ENCODE measurements around the gene BBS7. TPM values are rescaled to one million over a fixed set of nuclear protein-coding genes. Genes with fewer than 3 reads are reported as not detected.

Gene BBS7
- total RNA-seq, 4 donors from 2014 or later: 6.3 to 18.0 (median 13.7) TPM

DNA sequence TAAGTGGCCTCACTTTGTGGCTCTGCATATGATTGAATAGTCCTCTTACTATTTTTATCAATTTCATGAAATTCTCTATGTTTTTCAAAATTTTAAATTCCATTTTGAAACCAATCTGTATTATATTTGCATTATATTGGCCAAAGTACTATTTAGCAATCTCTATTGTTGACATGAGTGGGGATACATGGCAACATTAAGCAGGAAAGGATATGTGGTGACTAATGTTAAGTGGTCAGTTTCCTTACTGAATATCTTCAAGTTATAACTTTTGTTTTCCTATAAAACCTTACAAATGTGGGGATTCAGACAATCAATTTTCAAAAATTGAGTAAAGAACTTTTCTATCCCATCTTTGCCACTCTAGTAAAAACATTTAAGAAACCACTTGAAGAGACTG is 10.2 kb downstream of the BBS7 start:
- TF ChIP-seq POLR2AphosphoS5 (IDR thresholded peaks at IDR 0.05) (no peak), POLR2A (IDR thresholded peaks at IDR 0.05) (no peak), CTCF (IDR thresholded peaks at IDR 0.05) (no peak), EP300 (IDR thresholded peaks at IDR 0.05) (no peak)
- Histone ChIP-seq H3K36me3 (peaks cover 60% of the 10 kb centered on the region), H3K27me3 (no peaks in the 10 kb centered on the region), H3K4me3 (no peak overlapping the region), H3K4me1 (no peaks in the 10 kb centered on the region), H3K27ac (no peak overlapping the region), H3K9me3 (no peaks in the 10 kb centered on the region)
- DNase-seq (ENCODE audit: low spot score in 2 of 2): no peak

DNA sequence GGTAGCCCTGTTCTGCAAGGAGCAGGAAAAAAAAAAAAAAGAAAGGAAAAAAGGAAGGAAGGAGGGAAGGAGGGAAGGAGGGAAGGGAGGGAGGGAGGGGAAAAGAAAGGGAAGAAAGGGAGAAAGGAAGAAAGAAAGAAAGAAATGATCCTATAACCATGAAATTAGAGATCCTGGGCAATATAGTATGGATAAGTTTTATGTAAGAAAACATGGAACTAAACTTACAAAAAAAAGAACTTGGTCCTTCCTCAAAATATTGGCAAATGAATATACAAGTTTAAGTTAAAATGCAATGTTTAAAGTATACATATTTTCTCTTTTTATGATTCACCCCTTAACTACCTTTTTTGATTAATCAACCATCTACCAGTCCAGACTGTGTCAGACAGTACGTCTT is 18.9 kb downstream of the BBS7 start:
- 98% methylated on average over 1 of the region's 1 CpG for WGBS
- Histone ChIP-seq H3K4me1 (no peaks in the 10 kb centered on the region), H3K36me3 (peaks cover 42% of the 10 kb centered on the region), H3K4me3 (no peak overlapping the region), H3K9me3 (no peaks in the 10 kb centered on the region), H3K27me3 (no peaks in the 10 kb centered on the region), H3K27ac (no peak overlapping the region)
- TF ChIP-seq EP300 (IDR thresholded peaks at IDR 0.05) (no peak), POLR2AphosphoS5 (IDR thresholded peaks at IDR 0.05) (no peak), CTCF (IDR thresholded peaks at IDR 0.05) (no peak), POLR2A (IDR thresholded peaks at IDR 0.05) (no peak)
- DNase-seq (ENCODE audit: low spot score in 2 of 2): no peak

- Histone ChIP-seq H3K27ac (no peak overlapping the region), H3K36me3 (peaks cover 64% of the 10 kb centered on the region), H3K4me1 (no peaks in the 10 kb centered on the region), H3K27me3 (no peaks in the 10 kb centered on the region), H3K4me3 (no peak overlapping the region), H3K9me3 (no peaks in the 10 kb centered on the region)
- WGBS: 85% methylated on average over 6 of the region's 6 CpGs
- no peak for TF ChIP-seq POLR2A (IDR thresholded peaks at IDR 0.05)
- TF ChIP-seq CTCF (IDR thresholded peaks at IDR 0.05): no peak
- TF ChIP-seq EP300 (IDR thresholded peaks at IDR 0.05): no peak
- TF ChIP-seq POLR2AphosphoS5 (IDR thresholded peaks at IDR 0.05): no peak
- no peak for DNase-seq (ENCODE audit: low spot score in 2 of 2)
Observed at GRCh38 chr4:121846662-121847061, 23.6 kb downstream of the BBS7 start.

GRCh38 chr4:121842862-121843261 is 27.4 kb downstream of the BBS7 start:
- no peaks in the 10 kb centered on the region for H3K4me1 ChIP-seq
- DNase-seq (ENCODE audit: low spot score in 2 of 2): no peak
- no peaks in the 10 kb centered on the region for H3K27me3 ChIP-seq
- H3K27ac ChIP-seq: no peak overlapping the region
- no peaks in the 10 kb centered on the region for H3K9me3 ChIP-seq
- 93% methylated on average over 4 of the region's 4 CpGs for WGBS
- H3K36me3 ChIP-seq: peaks cover 74% of the 10 kb centered on the region
- TF ChIP-seq EP300 (IDR thresholded peaks at IDR 0.05) (no peak), POLR2A (IDR thresholded peaks at IDR 0.05) (no peak), POLR2AphosphoS5 (IDR thresholded peaks at IDR 0.05) (no peak), CTCF (IDR thresholded peaks at IDR 0.05) (no peak)
- H3K4me3 ChIP-seq: no peak overlapping the region

DNA sequence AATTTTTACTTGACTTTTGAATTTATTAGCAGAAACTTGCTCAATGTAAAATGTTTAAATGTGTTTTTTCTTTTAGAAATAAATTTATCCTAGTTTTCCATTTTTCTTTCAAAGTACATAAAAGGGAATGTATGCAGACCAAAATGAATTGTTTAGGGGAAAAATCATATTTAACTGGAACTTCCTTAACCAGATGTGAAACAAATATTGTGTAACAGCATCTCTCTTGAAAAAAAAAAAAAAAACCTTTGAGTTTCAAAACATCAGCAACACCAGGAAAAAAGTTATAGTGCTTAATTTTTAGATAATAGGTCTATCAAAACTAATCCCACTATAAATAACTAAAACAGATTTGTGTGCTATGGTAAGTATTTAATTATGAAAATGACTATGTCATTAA is 32.1 kb downstream of the BBS7 start:
- Histone ChIP-seq H3K36me3 (peaks cover 66% of the 10 kb centered on the region), H3K4me1 (no peaks in the 10 kb centered on the region), H3K4me3 (no peak overlapping the region), H3K9me3 (no peaks in the 10 kb centered on the region), H3K27me3 (no peaks in the 10 kb centered on the region), H3K27ac (no peak overlapping the region)
- TF ChIP-seq CTCF (IDR thresholded peaks at IDR 0.05) (no peak), POLR2A (IDR thresholded peaks at IDR 0.05) (no peak), POLR2AphosphoS5 (IDR thresholded peaks at IDR 0.05) (no peak), EP300 (IDR thresholded peaks at IDR 0.05) (no peak)
- no peak for DNase-seq (ENCODE audit: low spot score in 2 of 2)
